Anterior cingulate cortex (tissue), 58 donors: Measurements from ENCODE around the gene SERINC2.
"Not testable (repeated sequence)": the region's sequence is repeated elsewhere in the genome, so short reads cannot be mapped to it uniquely, and the experiment has no call there.

Source experiments
- DNase-seq, 58 donors: peaks; one replicate each; lab custom pipeline; 2025; lab: John Stamatoyannopoulos, UW

The SERINC2 gene

GRCh38 chr1:31453384-31454079 lies 40.5 kb downstream of the SERINC2 start:
- DNase-seq = no peak

GRCh38 chr1:31458287-31458896 lies 45.4 kb downstream of the SERINC2 start:
- no peak for DNase-seq

GRCh38 chr1:31460027-31460426 lies 47.0 kb downstream of the SERINC2 start:
- no peak for DNase-seq

- DNase-seq = no peak
Measured at GRCh38 chr1:31467005-31467674, 54.1 kb downstream of the SERINC2 start.

GRCh38 chr1:31470794-31471315 lies 57.8 kb downstream of the SERINC2 start:
- DNase-seq = no peak

- not testable (repeated sequence) for DNase-seq
Measured at GRCh38 chr1:31471452-31472313, 58.7 kb downstream of the SERINC2 start.

- DNase-seq = not testable (repeated sequence)
Measured at GRCh38 chr1:31472314-31472651, 59.3 kb downstream of the SERINC2 start.

GRCh38 chr1:31472673-31473072 lies 59.7 kb downstream of the SERINC2 start:
- DNase-seq = not testable (repeated sequence)

GRCh38 chr1:31473508-31473907 lies 60.5 kb downstream of the SERINC2 start:
- not testable (repeated sequence) for DNase-seq

GRCh38 chr1:31474567-31474966 lies 61.6 kb downstream of the SERINC2 start:
- DNase-seq = not testable (repeated sequence)

GRCh38 chr1:31476891-31477846 lies 64.2 kb downstream of the SERINC2 start:
- peak in 1 of 58 donors; percentile 17 for DNase-seq

- DNase-seq = no peak
Measured at GRCh38 chr1:31478167-31478566, 65.2 kb downstream of the SERINC2 start.

- no peak for DNase-seq
Measured at GRCh38 chr1:31479811-31480210, 66.8 kb downstream of the SERINC2 start.

- not testable (repeated sequence) for DNase-seq
Measured at GRCh38 chr1:31480426-31480825, 67.4 kb downstream of the SERINC2 start.

- peak in 1 of 58 donors; percentile 12 for DNase-seq
Measured at GRCh38 chr1:31482482-31483011, 69.5 kb downstream of the SERINC2 start.

GRCh38 chr1:31483012-31483946 lies 70.3 kb downstream of the SERINC2 start:
- peak in 17 of 58 donors; percentile 2 to 53 (median 16) for DNase-seq
